PC-9 (cell line): ENCODE data around the gene OR10Z1. TPM values are rescaled to one million over a fixed set of nuclear protein-coding genes. Genes with fewer than 3 reads are reported as not detected.

Experiments used
- BruUV-seq: library from RNA; stranded (reverse); fragments of 400-500 nt; replicated peaks from 2 replicates; lab custom pipeline; 2021; lab: Mats Ljungman, UMichigan
- CTCF ChIA-PET: fragments of 300-600 bp; sonication (Branson Sonifier 250); formaldehyde crosslinking; loops from one replicate; lab custom pipeline; 2022; ENCODE audit warnings: antibody characterized with exemption; lab: Charles Lee
- POLR2A ChIA-PET: fragments of 300-600 bp; sonication (Branson Sonifier 250); formaldehyde crosslinking; loops from one replicate; lab custom pipeline; 2022; ENCODE audit warnings: antibody characterized with exemption; ENCODE audit not compliant: unreplicated experiment; lab: Charles Lee
- DNase-seq, 2 experiments: peaks; one replicate each; pipeline versions ENCODE4 v3.0.0 to v3.0.0-alpha.2; 2015 to 2022; ENCODE audit warnings: mixed read lengths in 1 of 2
- H2AFZ ChIP-seq: fragments of 200-600 bp; sonication (generic); 2 replicates; pipeline ENCODE4 v1.8.1; 2017; ENCODE audit warnings: antibody characterized with exemption
- H3F3A ChIP-seq: fragments of 200-600 bp; sonication (generic); 2 replicates; pipeline ENCODE4 v1.8.1; 2017; ENCODE audit warnings: antibody characterized with exemption, mild to moderate bottlenecking, low read depth; ENCODE audit not compliant: insufficient read depth
- H3K27ac ChIP-seq: fragments of 200-600 bp; sonication (generic); 2 replicates; pipeline ENCODE4 v1.6.1; 2016; ENCODE audit warnings: mixed run types
- H3K27me3 ChIP-seq: fragments of 200-600 bp; sonication (generic); 2 replicates; pipeline ENCODE4 v1.6.1; 2016; ENCODE audit warnings: low read depth, mixed run types; ENCODE audit not compliant: insufficient read depth
- H3K36me3 ChIP-seq: fragments of 200-600 bp; sonication (generic); 2 replicates; pipeline ENCODE4 v1.6.1; 2016; ENCODE audit warnings: low read depth, mixed run types
- H3K4me1 ChIP-seq: fragments of 200-600 bp; sonication (generic); replicated peaks from 2 replicates; pipeline ENCODE4 v1.6.1; 2016; ENCODE audit warnings: mixed run types; ENCODE audit not compliant: insufficient read depth
- H3K4me2 ChIP-seq: fragments of 200-600 bp; sonication (generic); 2 replicates; pipeline ENCODE4 v1.6.1; 2017; ENCODE audit warnings: mixed run types
- H3K4me3 ChIP-seq: fragments of 200-600 bp; sonication (generic); 2 replicates; pipeline ENCODE4 v1.6.1; 2016; ENCODE audit warnings: mixed run types
- H3K79me2 ChIP-seq: fragments of 200-600 bp; sonication (generic); 2 replicates; pipeline ENCODE4 v1.6.1; 2017; ENCODE audit warnings: low read depth, mixed run types
- H3K9me2 ChIP-seq: fragments of 200-600 bp; sonication (generic); 2 replicates; pipeline ENCODE4 v1.8.1; 2017; ENCODE audit warnings: mild to moderate bottlenecking; ENCODE audit not compliant: insufficient read depth
- H3K9me3 ChIP-seq: fragments of 200-600 bp; sonication (generic); 2 replicates; pipeline ENCODE4 v1.8.1; 2016; ENCODE audit warnings: low read depth; ENCODE audit not compliant: insufficient read depth
- H4K20me1 ChIP-seq: fragments of 200-600 bp; sonication (generic); 2 replicates; pipeline ENCODE4 v1.8.1; 2017; ENCODE audit not compliant: insufficient read depth
- CTCF ChIP-seq: fragments of 200-600 bp; sonication (generic); conservative IDR thresholded peaks from 2 replicates; pipeline ENCODE4 v1.6.1; 2017; ENCODE audit warnings: mixed run types, antibody characterized with exemption, mild to moderate bottlenecking, moderate library complexity
- EZH2 ChIP-seq: fragments of 200-600 bp; sonication (generic); IDR thresholded peaks from 2 replicates; pipeline ENCODE4 v1.8.0; 2017; ENCODE audit warnings: antibody characterized with exemption, low read depth
- intact Hi-C: fragments of 100-400 bp; cut with micrococcal nuclease; formaldehyde crosslinking; loops from one replicate; pipeline ENCODE4 v1.10.0; 2022; ENCODE audit not compliant: unreplicated experiment
- total RNA-seq: library from RNA; stranded (reverse); gene quantifications from 2 replicates; pipeline ENCODE4 v1.2.3, GENCODE V29; 2021

The OR10Z1 gene
- total RNA-seq, 1 experiment from 2014 or later: not detected

- no peak overlapping the region for H3K4me2 ChIP-seq
- H3K4me1 ChIP-seq: no peaks in the 10 kb centered on the region
- TF ChIP-seq EZH2 (no peak), CTCF (no peak)
- no peaks in the 10 kb centered on the region for H3K79me2 ChIP-seq
- no peaks in the 10 kb centered on the region for H3K36me3 ChIP-seq
- ChIA-PET POLR2A (no interaction called here), CTCF (no interaction called here)
- H2AFZ ChIP-seq: no peak overlapping the region
- H3K27ac ChIP-seq: no peak overlapping the region
- no peaks in the 10 kb centered on the region for H3F3A ChIP-seq
- intact Hi-C loops: no loop called here
- DNase-seq: no peak
- no TSS peak for BruUV-seq
- H3K9me2 ChIP-seq: no peaks in the 10 kb centered on the region
- no peaks in the 10 kb centered on the region for H3K9me3 ChIP-seq
- 0 out of 2 replicates have a peak, but pooled peaks cover 8% of the 10 kb centered on the region for H3K27me3 ChIP-seq
- no peak overlapping the region for H3K4me3 ChIP-seq
- H4K20me1 ChIP-seq: no peaks in the 10 kb centered on the region
Measured at GRCh38 chr1:158577561-158577960, 27.5 kb upstream of the OR10Z1 start.

DNA sequence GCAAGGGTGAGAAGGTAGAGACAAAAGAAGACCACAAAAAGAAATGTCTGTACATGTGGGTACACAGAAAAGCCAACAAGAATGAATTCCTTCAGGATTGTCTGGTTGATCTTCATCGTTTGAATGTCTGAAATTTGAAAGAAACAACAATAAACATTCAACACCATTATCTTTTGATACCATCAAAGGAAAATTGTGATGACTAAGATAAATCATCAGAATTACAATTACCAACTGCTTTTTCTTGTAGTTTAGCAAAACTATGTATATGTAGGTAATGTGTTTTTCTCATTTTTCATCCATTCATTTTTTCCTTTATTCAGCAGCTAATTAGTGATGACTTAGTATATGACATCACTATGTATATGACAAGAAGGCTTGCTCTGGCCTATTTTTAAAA is 25.3 kb upstream of the OR10Z1 start, which contains the start of gene OR10X1:
Gene OR10X1, minus strand, starts transcription at position 167 of the 400 bp plus-strand sequence. Its CDS starts 0 bp downstream, at position 167.
- no peaks in the 10 kb centered on the region for H3K4me1 ChIP-seq
- 0 out of 2 replicates have a peak, but pooled peaks cover 8% of the 10 kb centered on the region for H3K27me3 ChIP-seq
- no peak within 1 kb of the TSS for H3K4me3 ChIP-seq
- no peaks in the 10 kb centered on the region for H3K79me2 ChIP-seq
- no peaks in the 10 kb centered on the region for H3K9me2 ChIP-seq
- intact Hi-C loops: no loop called here
- no TSS peak for BruUV-seq
- H3F3A ChIP-seq: no peaks in the 10 kb centered on the region
- ChIA-PET POLR2A (no interaction called here), CTCF (no interaction called here)
- no peak within 1 kb of the TSS for H3K27ac ChIP-seq
- H4K20me1 ChIP-seq: no peaks in the 10 kb centered on the region
- no peak for TF ChIP-seq CTCF
- TF ChIP-seq EZH2: no peak
- no peaks in the 10 kb centered on the region for H3K9me3 ChIP-seq
- no peaks in the 10 kb centered on the region for H3K36me3 ChIP-seq
- DNase-seq: no peak
- H3K4me2 ChIP-seq: no peak within 1 kb of the TSS
- H2AFZ ChIP-seq: no peak within 1 kb of the TSS

GRCh38 chr1:158583962-158584361 is 21.1 kb upstream of the OR10Z1 start:
- TF ChIP-seq EZH2: no peak
- TF ChIP-seq CTCF: no peak
- Histone ChIP-seq H3K79me2 (no peaks in the 10 kb centered on the region), H2AFZ (no peak overlapping the region), H3F3A (no peaks in the 10 kb centered on the region), H3K27ac (no peak overlapping the region), H3K4me3 (no peak overlapping the region), H3K4me1 (no peaks in the 10 kb centered on the region), H3K27me3 (no peaks in the 10 kb centered on the region), H3K4me2 (no peak overlapping the region), H3K36me3 (no peaks in the 10 kb centered on the region), H3K9me3 (no peaks in the 10 kb centered on the region), H3K9me2 (no peaks in the 10 kb centered on the region; the same call in 1 of the 2 replicates), H4K20me1 (no peaks in the 10 kb centered on the region)
- CTCF ChIA-PET: no interaction called here
- POLR2A ChIA-PET: no interaction called here
- no TSS peak for BruUV-seq
- no peak for DNase-seq
- intact Hi-C loops: no loop called here
